Measurements from ENCODE around the gene ZNF691.
"Not testable (repeated sequence)": the region's sequence is repeated elsewhere in the genome, so short reads cannot be mapped to it uniquely, and the experiment has no call there.

The ZNF691 gene

GRCh38 chr1:42888013-42888633 is 41.7 kb downstream of the ZNF691 start:
- WGBS = 92% methylated on average over 31 of the region's 31 CpGs
- H3K27me3 ChIP-seq (ENCODE audit: insufficient read depth, low read length) = no peaks in the 10 kb centered on the region; the same call in 1 of the 2 replicates

DNA sequence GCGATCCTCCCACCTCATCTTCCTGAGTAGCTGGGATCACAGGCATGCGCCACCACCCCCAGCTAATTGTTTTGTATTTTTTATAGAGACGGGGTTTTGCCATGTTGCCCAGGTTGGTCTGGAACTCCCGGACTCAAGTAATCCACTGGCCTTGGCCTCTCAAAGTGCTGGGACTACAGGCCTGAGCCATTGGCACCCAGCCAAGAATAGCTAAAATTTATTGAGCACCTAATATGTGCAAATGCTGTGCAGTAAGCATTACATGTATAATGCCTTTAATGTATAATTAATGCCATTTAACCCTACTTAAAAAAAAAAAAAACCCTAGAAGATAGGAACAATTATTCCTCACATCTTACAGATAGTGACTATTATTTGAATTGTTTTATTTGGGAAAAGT is 42.9 kb downstream of the ZNF691 start:
- no peak overlapping the region for H3K27ac ChIP-seq (ENCODE audit: low read depth, low read length)
- no peak overlapping the region for H3K9ac ChIP-seq (ENCODE audit: low read depth, low read length)
- 74% methylated on average over 4 of the region's 4 CpGs for WGBS
- H3K4me3 ChIP-seq (ENCODE audit: low read length) = no peak overlapping the region
- no peaks in the 10 kb centered on the region; the same call in 1 of the 2 replicates for H3K27me3 ChIP-seq (ENCODE audit: insufficient read depth, low read length)
- H3K36me3 ChIP-seq (ENCODE audit: insufficient read depth, low read length) = no peaks in the 10 kb centered on the region
- H3K9me3 ChIP-seq (ENCODE audit: insufficient read depth, low read depth, low read length) = no peaks in the 10 kb centered on the region
- H3K4me1 ChIP-seq (ENCODE audit: insufficient read depth, low read length) = no peaks in the 10 kb centered on the region

More at GRCh38 chr1:42888013-42888633, 41.7 kb downstream of the ZNF691 start:
- H3K27ac ChIP-seq (ENCODE audit: low read depth, low read length) = no peak overlapping the region
- H3K9ac ChIP-seq (ENCODE audit: low read depth, low read length) = no peak overlapping the region
- no peaks in the 10 kb centered on the region for H3K4me1 ChIP-seq (ENCODE audit: insufficient read depth, low read length)
- H3K9me3 ChIP-seq (ENCODE audit: insufficient read depth, low read depth, low read length) = no peaks in the 10 kb centered on the region
- no peaks in the 10 kb centered on the region for H3K36me3 ChIP-seq (ENCODE audit: insufficient read depth, low read length)
- no peak overlapping the region for H3K4me3 ChIP-seq (ENCODE audit: low read length)

- Histone ChIP-seq H3K36me3 (ENCODE audit: insufficient read depth, low read length) (no peaks in the 10 kb centered on the region), H3K27me3 (ENCODE audit: insufficient read depth, low read length) (no peaks in the 10 kb centered on the region; the same call in 1 of the 2 replicates), H3K4me3 (ENCODE audit: low read length) (no peak overlapping the region), H3K27ac (ENCODE audit: low read depth, low read length) (no peak overlapping the region), H3K4me1 (ENCODE audit: insufficient read depth, low read length) (no peaks in the 10 kb centered on the region), H3K9me3 (ENCODE audit: insufficient read depth, low read depth, low read length) (no peaks in the 10 kb centered on the region), H3K9ac (ENCODE audit: low read depth, low read length) (no peak overlapping the region)
- WGBS = 64% methylated on average over 5 of the region's 5 CpGs
These were observed 45.2 kb downstream of the ZNF691 start for GRCh38 chr1:42891465-42892138.

- 88% methylated on average over 4 of the region's 4 CpGs for WGBS
- not testable (repeated sequence) for H3K4me3 ChIP-seq (ENCODE audit: low read length); H3K9me3 ChIP-seq (ENCODE audit: insufficient read depth, low read depth, low read length); H3K27ac ChIP-seq (ENCODE audit: low read depth, low read length); H3K36me3 ChIP-seq (ENCODE audit: insufficient read depth, low read length); H3K27me3 ChIP-seq (ENCODE audit: insufficient read depth, low read length); H3K9ac ChIP-seq (ENCODE audit: low read depth, low read length); H3K4me1 ChIP-seq (ENCODE audit: insufficient read depth, low read length)
These were observed 53.5 kb downstream of the ZNF691 start for GRCh38 chr1:42899960-42900359.
